Activated T-cell treated with anti-CD3 and anti-CD28 coated beads for 4 hours (primary cell): ENCODE measurements around the gene ATP6V1G1.
"Not testable (repeated sequence)": the region's sequence is repeated elsewhere in the genome, so short reads cannot be mapped to it uniquely, and the experiment has no call there.

Experiments
- DNase-seq: peaks from one replicate; pipeline ENCODE4 v3.0.0-alpha.2; 2020

Gene ATP6V1G1, protein sequence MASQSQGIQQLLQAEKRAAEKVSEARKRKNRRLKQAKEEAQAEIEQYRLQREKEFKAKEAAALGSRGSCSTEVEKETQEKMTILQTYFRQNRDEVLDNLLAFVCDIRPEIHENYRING

DNA sequence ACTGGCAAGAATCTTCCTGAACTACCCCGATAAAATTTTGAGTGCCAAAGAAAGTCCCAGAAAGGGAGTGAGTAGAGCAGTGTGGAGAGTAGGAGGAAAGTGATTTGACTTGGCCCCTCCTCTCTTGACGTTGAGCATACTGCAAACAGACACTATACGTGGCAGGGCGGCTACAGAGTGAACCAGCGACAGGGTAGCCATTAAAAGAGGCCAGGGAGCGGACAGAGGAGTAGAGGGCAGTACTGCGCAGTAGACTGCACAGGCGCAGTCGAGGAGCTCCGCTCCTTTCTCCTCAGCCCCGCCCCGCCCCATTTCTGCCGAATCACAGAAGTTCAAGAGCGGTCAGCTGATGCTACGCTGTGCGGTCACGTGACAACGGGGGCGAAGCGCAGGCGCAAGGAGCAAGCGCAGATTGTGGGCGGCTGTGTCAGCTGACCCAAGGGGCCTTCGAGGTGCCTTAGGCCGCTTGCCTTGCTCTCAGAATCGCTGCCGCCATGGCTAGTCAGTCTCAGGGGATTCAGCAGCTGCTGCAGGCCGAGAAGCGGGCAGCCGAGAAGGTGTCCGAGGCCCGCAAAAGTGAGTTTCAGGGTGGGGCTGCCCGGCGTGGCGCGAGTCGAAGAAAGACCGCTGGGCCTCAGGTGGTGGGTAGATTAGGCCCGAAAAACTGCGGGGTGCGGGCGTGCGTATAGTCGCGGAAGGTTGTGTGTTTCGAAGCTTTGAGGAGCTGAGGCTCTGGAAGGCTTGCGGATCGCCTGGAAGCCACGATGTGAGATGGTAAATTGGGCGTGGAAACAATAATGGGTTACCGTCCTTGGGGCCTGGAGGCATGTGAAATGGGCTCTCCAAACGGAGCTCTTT lies at the start of gene ATP6V1G1:
Gene ATP6V1G1 (plus strand): TSS at position 425 of the 858 bp plus-strand sequence. CDS start 70 bp downstream, at position 495.
- DNase-seq = peak; percentile 99

DNA sequence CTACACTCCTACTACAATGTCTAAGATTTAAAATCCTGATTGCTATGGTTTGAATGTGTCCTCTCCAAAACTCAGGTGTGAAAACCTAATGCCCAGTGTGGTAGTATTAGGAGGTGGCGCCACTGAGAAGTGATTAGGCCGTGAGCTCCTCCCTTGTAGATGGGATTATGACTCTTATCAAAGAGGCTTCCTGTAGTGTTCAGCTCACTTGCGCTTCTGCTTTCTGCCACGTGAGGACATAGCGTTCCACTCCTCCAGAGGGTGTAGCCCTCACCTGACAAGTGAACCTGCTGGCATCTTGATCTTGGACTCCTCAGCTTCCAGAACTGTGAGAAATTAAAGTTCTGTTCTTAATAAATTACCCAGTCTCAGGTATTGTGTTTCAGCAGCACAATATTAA lies 49.3 kb upstream of the ATP6V1G1 start:
- no peak for DNase-seq

DNA sequence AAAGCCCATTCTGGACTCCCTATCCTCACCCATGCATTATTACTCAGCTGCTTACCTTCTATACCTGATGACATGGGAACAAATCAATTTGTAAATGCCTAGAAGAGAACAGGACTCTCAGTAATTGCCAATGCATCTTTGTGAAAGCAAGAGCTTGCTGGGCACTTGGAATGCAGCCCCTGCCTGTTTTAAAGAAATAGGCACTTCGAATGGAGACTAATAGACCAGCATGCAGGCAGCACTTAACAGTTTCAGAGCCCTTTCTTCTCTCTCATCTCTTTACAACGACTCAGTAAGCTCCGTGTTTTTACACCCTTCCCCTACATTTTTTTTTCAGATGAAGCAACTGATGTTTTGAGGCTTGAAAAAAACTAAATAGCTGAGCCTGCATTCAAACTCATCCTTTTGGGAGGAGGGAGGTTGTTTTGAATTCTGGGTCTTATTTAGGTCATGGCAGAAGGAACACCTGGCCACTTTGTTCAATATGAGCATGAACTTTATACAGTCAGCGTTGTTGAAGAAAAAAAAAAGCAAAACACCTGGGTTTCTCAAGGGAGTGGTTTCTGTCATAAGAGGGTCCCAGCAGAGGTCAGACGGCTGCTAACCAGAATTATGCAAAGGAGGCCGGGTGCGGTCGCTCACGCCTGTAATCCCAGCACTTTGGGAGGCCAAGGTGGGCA lies 47.7 kb upstream of the ATP6V1G1 start:
- DNase-seq = no peak

DNA sequence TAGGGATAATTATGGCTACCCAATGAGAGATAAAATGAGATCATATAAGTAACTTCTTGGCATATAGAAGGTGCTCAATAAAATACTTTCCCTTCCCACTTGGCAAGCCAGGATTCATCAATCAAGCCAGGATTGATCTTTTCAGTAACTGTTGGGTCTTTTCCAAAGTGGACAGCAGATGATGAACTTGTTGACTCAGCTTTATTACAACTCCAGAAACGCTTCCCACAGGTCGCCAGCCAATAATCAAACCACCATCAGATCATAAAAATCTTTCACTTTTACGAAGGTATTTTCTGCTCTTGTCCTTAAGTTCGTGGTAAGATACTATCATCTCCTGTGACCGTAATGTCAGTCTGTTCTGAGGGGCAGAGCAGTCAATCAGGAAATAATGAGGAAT lies 42.5 kb upstream of the ATP6V1G1 start:
- DNase-seq = no peak

DNA sequence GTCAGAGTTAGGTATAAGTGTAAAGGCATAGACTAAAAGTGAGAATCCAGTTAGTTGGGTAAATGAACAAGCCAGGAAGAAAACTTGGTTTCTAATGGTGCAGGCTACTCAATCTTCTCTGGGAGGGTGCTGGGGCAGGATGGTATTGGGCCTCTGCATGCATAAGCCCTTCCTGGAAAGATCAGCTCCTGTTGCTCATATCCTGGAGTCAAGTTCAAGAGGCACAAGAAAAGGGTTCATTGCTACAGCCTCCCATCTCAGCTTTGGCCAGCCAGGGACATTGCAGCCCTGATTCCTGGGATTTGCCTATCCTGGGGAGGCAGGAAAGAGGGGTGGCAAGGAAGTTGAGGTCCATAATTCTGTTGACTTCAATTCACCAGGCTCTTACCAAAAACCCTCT lies 40.7 kb upstream of the ATP6V1G1 start:
- DNase-seq = no peak

DNA sequence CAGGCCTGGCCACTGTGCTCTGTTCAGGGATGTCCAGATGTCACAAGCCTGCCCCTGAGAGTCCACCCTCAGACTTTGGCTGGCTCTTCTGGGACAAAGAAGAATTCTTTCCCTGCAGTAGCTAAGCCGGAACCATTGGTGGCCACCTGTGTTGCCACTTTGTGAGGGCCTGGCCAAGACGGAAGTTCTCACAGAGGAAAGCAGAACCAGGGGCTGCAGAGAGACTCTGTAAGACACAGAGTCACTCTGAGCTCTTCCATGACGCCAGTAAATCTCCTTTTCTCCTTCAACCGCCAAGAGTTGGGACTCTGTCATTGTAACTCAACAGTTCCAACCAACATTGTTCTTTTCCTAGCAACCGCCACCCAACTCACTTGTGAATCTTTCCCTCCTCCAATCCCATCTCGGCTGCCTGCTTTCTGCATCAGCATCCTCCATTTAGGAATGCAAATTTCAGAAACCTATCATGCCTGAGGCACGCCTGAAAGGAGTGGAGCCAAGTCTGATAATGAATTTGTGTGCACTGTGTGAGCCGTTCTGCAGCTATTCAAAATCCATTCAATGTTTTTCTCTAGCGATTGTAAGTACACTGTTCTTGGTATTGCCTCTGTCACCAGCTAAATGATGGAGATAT lies 37.8 kb upstream of the ATP6V1G1 start:
- no peak for DNase-seq

DNA sequence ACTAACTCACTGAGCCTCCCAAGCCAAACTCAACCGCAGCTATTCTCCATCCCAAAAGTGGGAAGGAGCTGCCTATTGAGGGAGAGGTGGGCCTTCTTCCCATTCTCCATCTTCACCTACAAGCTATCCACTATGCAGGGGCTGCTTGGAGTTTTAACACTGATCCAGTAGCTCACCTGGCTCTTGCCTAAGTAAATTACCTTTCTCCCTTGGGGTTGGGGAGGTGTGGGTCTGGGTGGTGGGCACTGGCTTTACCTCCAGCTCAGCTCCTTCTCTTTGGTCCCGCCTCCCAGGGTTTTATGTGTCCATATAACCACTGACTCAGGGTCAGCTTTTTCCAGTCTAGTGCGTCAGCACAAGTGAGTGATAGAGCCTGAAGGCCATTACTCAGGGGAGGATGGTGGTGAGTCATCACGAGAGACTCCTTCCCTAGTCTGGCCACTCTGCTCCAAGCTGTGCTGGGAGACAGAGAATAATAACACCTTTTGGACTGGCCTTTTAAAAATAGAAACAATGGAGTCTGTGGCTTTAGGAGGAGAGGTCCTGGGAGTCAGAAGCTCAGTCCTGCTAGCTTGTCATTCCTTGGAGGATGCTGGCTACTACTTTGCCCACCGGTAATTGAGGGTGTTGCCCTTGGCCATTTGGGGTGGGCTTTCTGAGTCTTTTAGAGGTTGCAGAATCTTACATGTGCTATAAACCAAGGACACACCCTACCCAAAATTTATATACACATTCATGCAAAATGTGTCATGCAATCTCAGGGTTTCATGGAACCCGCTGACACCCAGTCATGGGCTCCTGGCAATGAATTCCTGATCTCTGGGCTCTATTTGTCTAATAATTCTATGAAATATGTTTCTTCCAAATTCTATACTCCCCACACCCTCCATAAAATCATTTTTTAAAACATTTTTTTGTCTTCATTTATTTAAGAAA lies 35.6 kb upstream of the ATP6V1G1 start:
- no peak for DNase-seq

DNA sequence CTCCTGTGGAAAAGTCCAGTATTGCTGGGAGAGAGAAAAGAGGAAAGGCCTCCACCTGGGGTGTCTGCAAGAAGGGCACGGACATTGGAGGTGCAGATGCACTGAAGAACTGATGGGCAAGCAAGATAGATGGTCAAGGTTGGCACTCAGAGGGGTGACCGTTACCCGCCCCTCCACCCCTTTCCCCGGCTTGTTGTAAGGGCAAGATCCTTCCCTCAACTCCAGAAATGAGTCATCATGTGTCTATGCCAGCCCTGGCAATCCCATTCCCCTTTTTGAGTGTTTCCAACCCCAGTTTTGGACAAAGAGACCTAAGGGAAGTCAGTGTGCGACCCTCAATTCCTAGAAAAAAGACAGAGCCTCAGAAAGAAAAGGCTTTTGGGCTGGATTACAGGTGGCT lies 34.9 kb upstream of the ATP6V1G1 start:
- no peak for DNase-seq

DNA sequence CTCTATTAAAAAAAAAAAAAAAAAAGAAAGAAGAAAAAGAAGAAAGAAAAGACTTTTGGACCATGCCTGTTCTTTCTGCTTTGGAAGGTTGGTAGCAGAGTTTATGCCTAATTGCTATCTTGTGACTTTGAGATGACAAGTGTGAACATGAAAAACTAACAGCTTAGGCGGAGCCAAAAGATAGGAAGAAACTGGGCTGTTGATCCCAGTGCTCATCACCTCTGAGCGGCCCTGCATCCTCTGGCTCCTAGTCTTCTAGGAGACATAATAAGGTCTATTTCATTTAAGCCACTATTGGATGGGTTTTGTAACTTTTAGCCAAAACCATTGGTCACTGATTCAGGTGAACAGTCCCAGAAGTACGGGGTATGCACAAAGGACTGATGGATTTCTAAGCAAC lies 34.4 kb upstream of the ATP6V1G1 start:
- DNase-seq = no peak

DNA sequence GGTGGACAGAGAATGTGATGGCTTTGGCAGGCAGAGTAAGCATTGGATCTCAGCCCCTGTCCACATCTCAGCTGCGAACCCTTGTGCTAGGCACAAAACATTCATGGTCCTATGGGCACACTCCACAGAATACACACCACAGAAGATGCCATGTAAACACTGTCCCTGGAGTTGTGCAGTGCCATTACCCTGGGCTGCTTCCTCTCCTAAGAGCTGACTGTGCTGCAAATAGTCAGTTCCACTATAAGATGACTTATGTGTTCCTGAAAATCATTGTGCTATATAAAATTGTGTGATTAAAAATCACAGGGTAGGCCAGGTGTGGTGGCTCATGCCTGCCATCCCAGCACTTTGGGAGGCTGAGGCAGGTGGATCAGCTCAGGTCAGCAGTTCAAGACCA lies 31.9 kb upstream of the ATP6V1G1 start:
- no peak for DNase-seq

DNA sequence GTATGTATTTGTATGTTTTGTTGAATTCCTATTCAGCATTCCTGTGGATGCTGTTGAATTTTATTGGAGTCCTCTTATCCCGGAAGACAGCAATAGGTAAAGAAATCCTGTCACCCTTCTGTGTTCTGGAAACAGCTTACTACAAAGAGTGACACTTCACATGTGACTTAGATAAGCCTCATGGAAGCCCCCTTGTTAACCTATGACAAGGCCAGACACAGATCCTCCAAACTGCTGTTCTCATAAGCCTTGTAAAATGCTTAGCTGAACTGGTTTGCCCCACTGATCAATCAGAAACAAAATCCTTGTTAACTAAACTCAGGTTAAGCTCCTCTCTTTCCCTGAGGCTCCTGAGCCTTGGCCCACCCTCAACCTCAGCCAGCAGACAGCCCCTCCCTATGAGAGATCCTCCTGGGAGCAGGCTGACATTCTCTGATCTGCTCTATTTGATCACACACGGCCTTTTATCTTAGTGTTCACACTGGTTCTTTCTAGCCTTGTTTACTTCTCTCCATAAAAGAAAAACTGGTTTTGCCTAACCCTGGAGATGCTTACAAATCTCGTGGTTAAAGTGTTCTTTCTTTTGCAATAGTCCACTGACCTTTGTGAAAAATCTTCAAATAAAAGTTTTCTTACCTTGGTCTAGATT lies 29.4 kb upstream of the ATP6V1G1 start:
- no peak for DNase-seq

DNA sequence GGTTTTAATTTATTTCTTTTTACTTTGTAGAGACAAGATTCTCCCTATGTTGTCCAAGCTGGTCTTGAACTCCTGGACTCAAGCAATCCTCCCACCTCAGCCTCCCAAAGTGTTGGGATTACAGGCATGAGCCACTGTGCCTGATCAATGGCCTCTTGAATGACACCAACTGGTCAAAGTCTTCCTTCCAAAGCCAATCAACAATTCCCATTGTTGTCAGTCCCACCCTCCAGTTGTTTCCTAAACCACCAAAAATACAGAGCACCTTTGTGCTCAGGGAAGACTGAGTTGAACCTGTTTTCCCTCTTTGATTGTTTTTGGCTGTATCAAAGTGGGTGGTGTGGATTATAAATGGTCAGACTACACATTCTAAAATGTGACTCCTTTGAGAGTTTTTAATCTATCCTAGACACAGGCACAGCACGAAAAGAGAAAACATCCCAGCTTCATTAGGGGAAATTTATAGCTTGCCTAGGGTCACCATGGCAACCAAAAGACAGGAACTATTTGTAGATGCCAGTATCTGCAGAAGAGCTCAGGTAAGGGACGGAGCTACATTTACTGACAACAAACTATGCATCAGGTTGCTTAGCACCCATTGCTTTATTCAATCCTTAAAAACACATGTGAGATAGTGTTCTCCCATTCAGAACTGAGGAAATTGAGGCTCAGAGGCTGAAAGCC lies 27.6 kb upstream of the ATP6V1G1 start:
- no peak for DNase-seq

DNA sequence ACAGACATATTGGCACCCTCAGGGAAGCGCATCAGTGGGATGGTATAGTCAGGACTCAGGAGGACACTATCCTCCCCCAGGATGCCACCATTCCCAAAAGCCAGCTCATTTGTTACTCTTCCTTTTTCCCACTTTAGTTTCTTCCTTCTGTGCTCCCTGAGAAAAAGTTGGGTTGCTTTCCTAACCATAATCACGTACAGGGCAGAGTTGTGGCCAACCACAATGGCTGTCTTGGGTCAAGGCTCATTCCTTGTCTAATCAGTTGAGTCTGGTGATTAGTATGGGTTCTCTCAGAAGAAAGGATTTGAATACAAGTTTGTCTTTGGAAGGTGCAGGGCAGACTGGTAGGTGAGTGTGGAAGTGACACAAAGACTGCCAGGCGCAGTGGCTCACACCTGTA lies 26.6 kb upstream of the ATP6V1G1 start:
- no peak for DNase-seq

DNA sequence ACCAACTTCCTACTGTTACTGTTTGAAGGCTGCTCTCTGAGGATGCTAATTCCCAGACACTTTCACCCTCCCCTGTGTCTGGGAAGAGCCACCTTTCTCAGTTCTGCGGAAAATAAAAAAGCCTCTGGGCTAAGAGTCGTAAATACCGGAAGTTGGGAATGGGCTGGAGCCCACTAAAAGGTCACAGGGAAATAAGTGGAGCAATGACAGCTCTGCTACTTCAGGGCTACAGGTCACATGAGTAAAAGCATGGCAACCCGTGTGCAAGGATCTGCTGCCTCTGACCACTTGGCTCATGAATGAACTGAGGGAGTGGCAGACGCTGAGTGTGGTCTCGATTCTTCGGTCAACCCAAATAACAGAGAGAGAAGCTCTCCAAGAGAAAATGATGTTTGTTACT lies 25.8 kb upstream of the ATP6V1G1 start:
- DNase-seq = no peak

DNA sequence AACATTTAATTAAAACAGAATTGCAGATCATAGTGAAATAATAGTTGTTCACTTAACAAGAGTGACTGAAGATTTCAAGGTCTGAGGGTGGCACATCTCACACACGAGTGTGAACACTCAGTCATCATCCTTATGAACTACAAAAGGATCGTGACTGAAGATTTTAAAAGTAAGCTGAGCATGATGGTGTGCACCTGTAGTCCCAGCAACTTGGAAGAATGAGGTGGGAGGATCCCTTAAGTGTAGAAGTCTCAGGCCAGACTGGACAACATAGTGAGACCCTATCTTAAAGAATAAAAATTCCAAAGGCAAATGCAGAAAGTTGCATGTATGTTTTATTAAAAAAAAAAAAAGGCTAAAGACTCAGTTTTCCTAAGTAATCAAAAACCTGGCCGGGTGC lies 22.4 kb upstream of the ATP6V1G1 start:
- no peak for DNase-seq

DNA sequence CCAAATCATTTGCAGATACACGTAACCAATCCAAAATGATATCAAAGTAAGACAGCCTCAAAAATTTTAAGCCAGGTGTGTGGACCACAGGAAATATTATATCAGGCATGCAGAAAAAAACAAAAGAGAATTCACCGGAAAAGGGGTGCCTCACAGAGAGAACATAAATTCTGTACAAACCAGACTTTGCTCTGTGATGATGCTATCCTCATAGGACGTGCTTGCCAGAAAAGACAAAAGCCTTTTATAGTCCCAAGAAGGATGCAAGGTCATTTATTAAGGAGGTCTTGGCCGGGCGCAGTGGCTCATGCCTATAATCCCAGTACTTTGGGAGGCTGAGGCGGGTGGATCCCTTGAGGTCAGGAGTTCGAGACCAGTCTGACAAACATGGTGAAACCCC lies 16.8 kb upstream of the ATP6V1G1 start:
- no peak for DNase-seq

DNA sequence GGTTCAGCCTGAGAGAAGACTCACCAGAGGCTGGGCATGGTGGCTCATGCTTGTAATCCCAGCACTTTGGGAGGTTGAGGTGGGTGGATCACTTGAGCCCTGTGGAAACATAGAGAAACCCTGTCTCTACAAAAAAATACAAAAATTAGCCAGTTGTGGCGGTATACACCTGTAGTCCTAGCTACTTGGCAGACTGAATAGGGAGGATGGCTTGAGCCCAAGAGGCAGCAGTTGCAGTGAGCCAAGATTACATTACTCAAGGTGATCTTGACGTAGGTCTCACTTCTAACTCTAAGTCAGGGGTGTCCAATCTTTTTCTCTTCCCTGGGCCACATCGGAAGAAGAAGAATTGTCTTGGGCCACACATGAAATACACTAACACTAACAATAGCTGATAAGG lies 16.2 kb upstream of the ATP6V1G1 start:
- no peak for DNase-seq

DNA sequence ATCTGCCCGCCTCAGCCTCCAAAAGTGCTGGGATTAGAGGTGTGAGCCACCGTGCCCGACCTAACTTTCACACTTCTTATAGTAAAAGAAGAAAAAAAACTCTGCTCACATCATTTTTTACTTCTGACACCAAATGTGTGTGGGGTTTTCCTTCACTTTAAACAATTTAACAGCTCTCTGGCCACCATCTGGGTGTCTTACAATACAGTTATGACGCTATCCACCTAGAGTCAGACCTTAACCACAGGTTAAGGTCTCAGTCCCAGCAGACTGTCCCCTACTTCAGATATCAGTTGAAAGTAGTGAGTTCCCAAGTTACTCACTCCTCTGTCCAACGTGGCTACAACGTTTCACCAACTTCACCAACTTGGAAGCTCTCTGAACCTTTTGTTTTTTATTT lies 15.4 kb upstream of the ATP6V1G1 start:
- no peak for DNase-seq

DNA sequence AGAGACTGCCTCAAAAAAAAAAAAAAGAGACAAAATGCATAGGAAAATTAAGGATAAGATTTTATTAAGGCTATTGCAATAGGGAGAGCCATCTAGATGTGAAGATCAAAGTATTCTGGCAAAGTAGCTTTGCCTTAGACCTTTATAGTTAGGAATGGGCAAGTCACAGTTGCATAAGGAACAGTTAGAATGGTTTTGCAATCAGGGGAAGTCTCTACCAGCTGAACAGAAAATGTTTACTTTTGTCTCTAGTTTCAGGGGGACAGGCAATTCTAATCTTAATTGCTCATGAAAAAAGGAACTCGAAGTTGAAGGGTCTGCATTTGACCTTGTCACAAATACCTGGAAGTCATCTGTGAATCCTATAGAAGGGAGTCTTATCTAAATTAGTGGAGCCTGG lies 13.1 kb upstream of the ATP6V1G1 start:
- no peak for DNase-seq

DNA sequence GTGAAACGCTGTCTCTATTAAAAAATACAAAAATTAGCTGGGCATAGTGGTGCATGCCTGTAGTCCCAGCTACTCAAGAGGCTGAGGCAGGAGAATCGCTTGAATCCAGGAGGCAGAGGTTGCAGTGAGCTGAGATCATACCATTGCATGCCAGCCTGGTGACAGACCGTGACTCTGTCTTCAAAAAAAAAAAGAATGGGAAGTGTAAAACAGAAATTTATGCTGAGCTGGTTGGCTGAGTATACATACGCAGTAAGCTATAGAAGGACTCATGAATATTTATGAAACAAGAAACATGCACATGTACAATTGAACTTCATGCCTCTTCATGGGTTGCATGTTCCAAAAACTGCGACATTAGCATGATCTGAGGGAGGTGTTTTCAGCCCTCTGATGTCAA lies 10.8 kb upstream of the ATP6V1G1 start:
- not testable (repeated sequence) for DNase-seq

DNA sequence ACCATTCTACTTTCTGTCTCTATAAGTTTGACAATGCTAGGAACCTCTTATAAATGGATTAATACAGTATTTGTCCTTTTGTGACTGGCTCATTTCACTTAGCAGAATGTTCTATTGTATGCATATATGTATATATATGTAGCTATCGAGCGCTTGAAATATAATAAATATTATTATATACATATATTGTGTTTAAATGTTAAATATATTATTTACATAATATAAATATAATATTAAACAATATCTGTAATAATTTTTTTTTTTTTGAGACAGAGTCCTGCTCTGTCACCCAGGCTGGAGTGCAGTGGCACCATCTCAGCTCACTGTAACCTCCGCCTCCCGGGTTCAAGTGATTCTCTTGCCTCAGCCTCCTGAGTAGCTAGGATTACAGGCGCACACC lies 9.4 kb upstream of the ATP6V1G1 start:
- not testable (repeated sequence) for DNase-seq
